Neural progenitor cell (in vitro differentiated cells): ENCODE data around the gene HSPB8. TPM values are rescaled to one million over a fixed set of nuclear protein-coding genes. Genes with fewer than 3 reads are reported as not detected.

Experiments used
- DNase-seq: peaks from one replicate; pipeline ENCODE4 v3.0.0-alpha.2; 2016; ENCODE audit warnings: low spot score
- H2AFZ ChIP-seq: fragments of 200-600 bp; sonication (generic); replicated peaks from 2 replicates; pipeline ENCODE4 v1.6.1; 2016; ENCODE audit warnings: antibody characterized with exemption
- H3F3A ChIP-seq: fragments of 200-600 bp; sonication (generic); 2 replicates; pipeline ENCODE4 v1.6.1; 2016; ENCODE audit warnings: antibody characterized with exemption, low read depth
- H3K27ac ChIP-seq: fragments of 200-600 bp; sonication (generic); 2 replicates; pipeline ENCODE4 v1.5.1; 2016; ENCODE audit warnings: mild to moderate bottlenecking
- H3K27me3 ChIP-seq: fragments of 200-600 bp; sonication (generic); 2 replicates; pipeline ENCODE4 v1.6.1; 2016; ENCODE audit warnings: mild to moderate bottlenecking, moderate library complexity
- H3K36me3 ChIP-seq: fragments of 200-600 bp; sonication (generic); 2 replicates; pipeline ENCODE4 v1.5.1; 2016
- H3K4me1 ChIP-seq: fragments of 200-600 bp; sonication (generic); 2 replicates; pipeline ENCODE4 v1.6.1; 2016; ENCODE audit warnings: mixed run types
- H3K4me2 ChIP-seq: fragments of 200-600 bp; sonication (generic); 2 replicates; pipeline ENCODE4 v1.6.1; 2016
- H3K4me3 ChIP-seq: fragments of 200-600 bp; sonication (generic); 2 replicates; pipeline ENCODE4 v1.5.1; 2016
- H3K79me2 ChIP-seq: fragments of 200-600 bp; sonication (generic); 2 replicates; pipeline ENCODE4 v1.6.1; 2016; ENCODE audit warnings: low read depth
- H3K9ac ChIP-seq: fragments of 200-600 bp; sonication (generic); 2 replicates; pipeline ENCODE4 v1.6.1; 2016
- H3K9me3 ChIP-seq: fragments of 200-600 bp; sonication (generic); 2 replicates; pipeline ENCODE4 v1.5.1; 2016; ENCODE audit warnings: low read depth
- H4K20me1 ChIP-seq: fragments of 200-600 bp; sonication (generic); 2 replicates; pipeline ENCODE4 v1.6.1; 2016; ENCODE audit warnings: low read depth
- H3K27ac Mint-ChIP-seq: 3 replicates; pipeline ENCODE4 v1.8.0; 2021; ENCODE audit warnings: mixed read lengths
- H3K27me3 Mint-ChIP-seq: 2 replicates; pipeline ENCODE4 v1.8.0; 2022; ENCODE audit warnings: low read depth, mild to moderate bottlenecking, inconsistent platforms, moderate library complexity, mixed read lengths; ENCODE audit not compliant: insufficient read depth
- H3K36me3 Mint-ChIP-seq: 3 replicates; pipeline ENCODE4 v1.8.0; 2021; ENCODE audit warnings: mixed read lengths
- H3K4me1 Mint-ChIP-seq: 3 replicates; pipeline ENCODE4 v1.8.0; 2021; ENCODE audit warnings: mixed read lengths
- H3K4me3 Mint-ChIP-seq: 3 replicates; pipeline ENCODE4 v1.8.0; 2021; ENCODE audit warnings: mild to moderate bottlenecking, moderate library complexity, mixed read lengths
- H3K9me3 Mint-ChIP-seq: 3 replicates; pipeline ENCODE4 v1.8.0; 2020; ENCODE audit warnings: mixed read lengths
- CTCF ChIP-seq: fragments of 200-600 bp; sonication (generic); IDR thresholded peaks from 2 replicates; pipeline ENCODE4 v1.5.1; 2017; ENCODE audit warnings: antibody characterized with exemption, mild to moderate bottlenecking
- EZH2 ChIP-seq: fragments of 200-600 bp; sonication (generic); IDR thresholded peaks from 2 replicates; pipeline ENCODE4 v1.6.1; 2017; ENCODE audit warnings: antibody characterized with exemption, mild to moderate bottlenecking, moderate library complexity
- EZH2phosphoT487 ChIP-seq: fragments of 200-600 bp; sonication (generic); IDR thresholded peaks from 2 replicates; pipeline ENCODE4 v1.6.1; 2017; ENCODE audit warnings: antibody characterized with exemption
- total RNA-seq: library from RNA; depleted of rRNA; stranded (reverse); fragments of >200 nt; gene quantifications from 2 replicates; pipeline ENCODE4 v1.2.3, GENCODE V29; 2015; ENCODE audit warnings: low replicate concordance

The HSPB8 gene
- total RNA-seq, 1 donor from 2014 or later = not detected

- peaks cover 6% of the 10 kb centered on the region for H3K4me1 ChIP-seq
- H3K9me3 Mint-ChIP-seq = peaks cover 5% of the 10 kb centered on the region
- H2AFZ ChIP-seq = peak overlapping the region; percentile 86
- H3K27ac ChIP-seq = no peak overlapping the region
- H3K4me3 ChIP-seq = peak overlapping the region; percentile 52
- no peaks in the 10 kb centered on the region for H3K9me3 ChIP-seq
- H4K20me1 ChIP-seq = no peaks in the 10 kb centered on the region
- peak overlapping the region; percentile 5 for H3K4me3 Mint-ChIP-seq
- no peaks in the 10 kb centered on the region for H3K79me2 ChIP-seq
- TF ChIP-seq EZH2 = no peak
- no peak for TF ChIP-seq CTCF
- no peak for TF ChIP-seq EZH2phosphoT487
- peaks cover 7% of the 10 kb centered on the region for H3K4me1 Mint-ChIP-seq
- no peak overlapping the region for H3K9ac ChIP-seq
- H3K4me2 ChIP-seq = peak overlapping the region; percentile 84
- H3F3A ChIP-seq = peaks cover 20% of the 10 kb centered on the region
- H3K27ac Mint-ChIP-seq = peak overlapping the region; percentile 78
- peak; percentile 98 for DNase-seq
- H3K27me3 Mint-ChIP-seq = peaks cover 13% of the 10 kb centered on the region
- no peaks in the 10 kb centered on the region for H3K36me3 Mint-ChIP-seq
- H3K27me3 ChIP-seq = no peaks in the 10 kb centered on the region
- no peaks in the 10 kb centered on the region for H3K36me3 ChIP-seq
Measured at GRCh38 chr12:119153477-119154434, 25.0 kb upstream of the HSPB8 start.

- Histone ChIP-seq H3K27me3 (no peaks in the 10 kb centered on the region), H3K4me2 (peak overlapping the region; percentile 84), H3K27ac (no peak overlapping the region), H3K9ac (no peak overlapping the region), H4K20me1 (no peaks in the 10 kb centered on the region), H3K4me1 (peaks cover 6% of the 10 kb centered on the region), H3K36me3 (no peaks in the 10 kb centered on the region), H3K79me2 (no peaks in the 10 kb centered on the region), H2AFZ (peak overlapping the region; percentile 86), H3K9me3 (no peaks in the 10 kb centered on the region), H3K4me3 (peak overlapping the region; percentile 52), H3F3A (peaks cover 20% of the 10 kb centered on the region)
- no peaks in the 10 kb centered on the region for H3K36me3 Mint-ChIP-seq
- H3K9me3 Mint-ChIP-seq = peaks cover 5% of the 10 kb centered on the region
- TF ChIP-seq EZH2phosphoT487 = no peak
- no peak for TF ChIP-seq CTCF
- no peak for TF ChIP-seq EZH2
- H3K4me1 Mint-ChIP-seq = peaks cover 7% of the 10 kb centered on the region
- peaks cover 12% of the 10 kb centered on the region for H3K27me3 Mint-ChIP-seq
- no peak overlapping the region for H3K4me3 Mint-ChIP-seq
- no peak overlapping the region for H3K27ac Mint-ChIP-seq
- DNase-seq = peak; percentile 88
Measured at GRCh38 chr12:119154435-119154818, 24.3 kb upstream of the HSPB8 start.

GRCh38 chr12:119156401-119157044 lies 22.2 kb upstream of the HSPB8 start:
- H3K4me2 ChIP-seq = no peak overlapping the region
- no peak overlapping the region for H2AFZ ChIP-seq
- no peak overlapping the region for H3K27ac Mint-ChIP-seq
- H3K9me3 ChIP-seq = no peaks in the 10 kb centered on the region
- no peaks in the 10 kb centered on the region for H3K79me2 ChIP-seq
- H4K20me1 ChIP-seq = no peaks in the 10 kb centered on the region
- H3K9ac ChIP-seq = no peak overlapping the region
- H3K36me3 ChIP-seq = no peaks in the 10 kb centered on the region
- no peaks in the 10 kb centered on the region for H3K27me3 ChIP-seq
- H3K36me3 Mint-ChIP-seq = no peaks in the 10 kb centered on the region
- no peak overlapping the region for H3K27ac ChIP-seq
- H3K4me3 Mint-ChIP-seq = no peak overlapping the region
- peaks cover 2% of the 10 kb centered on the region for H3K9me3 Mint-ChIP-seq
- no peak overlapping the region for H3K4me3 ChIP-seq
- peaks cover 20% of the 10 kb centered on the region for H3F3A ChIP-seq
- TF ChIP-seq CTCF (peak; percentile 40), EZH2phosphoT487 (no peak), EZH2 (no peak)
- H3K4me1 ChIP-seq = peaks cover 6% of the 10 kb centered on the region
- DNase-seq = peak; percentile 52
- peaks cover 13% of the 10 kb centered on the region for H3K4me1 Mint-ChIP-seq
- H3K27me3 Mint-ChIP-seq = peaks cover 10% of the 10 kb centered on the region
